Lower leg skin (tissue), 3 donors: ENCODE measurements around the gene AUH.

ENCODE experiments used
- CTCF ChIP-seq, 3 donors: fragments of 450-650 bp; IDR thresholded peaks; one replicate each; pipeline ENCODE4 v1.5.1; 2016; ENCODE audit warnings: antibody characterized with exemption in 3 of 3, mild to moderate bottlenecking in 3 of 3, moderate library complexity in 2 of 3
- POLR2A ChIP-seq, 2 donors: fragments of 450-650 bp; IDR thresholded peaks; one replicate each; pipeline ENCODE4 v1.6.1; 2016 to 2017; ENCODE audit warnings: antibody characterized with exemption in 2 of 2, mild to moderate bottlenecking in 1 of 2, moderate library complexity in 1 of 2

DNA sequence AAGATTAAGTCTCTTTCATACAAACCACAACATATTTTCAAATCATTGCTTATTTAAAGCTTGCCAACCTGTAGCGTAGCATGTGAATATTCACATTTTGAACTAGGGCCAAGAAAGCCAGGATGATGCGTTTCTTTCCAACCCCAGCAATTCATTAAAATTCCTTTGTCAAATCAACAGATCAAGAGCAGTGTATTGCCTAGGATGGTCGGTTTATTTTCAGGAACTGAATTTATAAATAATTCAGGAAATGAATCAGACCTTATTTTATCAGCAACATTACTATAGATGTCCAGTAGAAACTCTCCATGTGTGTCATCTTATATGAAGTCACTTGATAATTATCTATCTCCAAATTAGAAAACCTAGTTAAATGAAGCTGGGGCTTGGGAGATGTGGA, 13.2 kb upstream of the AUH start:
- TF ChIP-seq POLR2A (IDR thresholded peaks at IDR 0.05), result no peak
- no peak for TF ChIP-seq CTCF (IDR thresholded peaks at IDR 0.05)
